H1 (cell line): ENCODE results near the gene ZNF512B. TPM values are rescaled to one million over a fixed set of nuclear protein-coding genes. Genes with fewer than 3 reads are reported as not detected.

Source experiments
- ATF3 ChIP-seq: IDR thresholded peaks from 2 replicates; pipeline ENCODE4 v1.6.1; 2011; ENCODE audit warnings: low read depth, mild to moderate bottlenecking, low read length; ENCODE audit not compliant: insufficient read depth
- MAX ChIP-seq: IDR thresholded peaks from 2 replicates; pipeline ENCODE4 v1.6.1; 2012; ENCODE audit warnings: inconsistent platforms
- POLR2A ChIP-seq, 2 experiments: IDR thresholded peaks; 1 replicate in 1 of 2; 2 replicates in 1 of 2; pipeline ENCODE4 v1.6.1; 2011; ENCODE audit warnings: low read depth in 2 of 2, low read length in 2 of 2, mild to moderate bottlenecking in 2 of 2; ENCODE audit errors: control extremely low read depth in 1 of 2
- ZNF274 ChIP-seq: IDR thresholded peaks from 2 replicates; pipeline ENCODE4 v1.7.0; 2012; ENCODE audit warnings: low read length, borderline replicate concordance; ENCODE audit errors: extremely low read depth
- polyA plus RNA-seq, 7 experiments: library from polyadenylated mRNA; depleted of rRNA in 3 of 7; stranded (reverse) in 5 of 7; unstranded in 2 of 7; fragments of >200 nt in 5 of 7; fragments of 200-250 nt in 2 of 7; gene quantifications; 1 replicate in 5 of 7; 2 replicates in 1 of 7; 4 replicates in 1 of 7; pipeline versions ENCODE4 v1.2.1 to v1.2.3, GENCODE V29; 2011 to 2013; ENCODE audit warnings: missing spikeins in 2 of 7, mixed read lengths in 2 of 7
- total RNA-seq: library from RNA; stranded (reverse); fragmentation: NEBNext Ultra II Directional; extraction: Animal tissue kit (Norgen Biotek cat#: 25700); gene quantifications from 2 replicates; pipeline ENCODE4 v1.2.1, GENCODE V29; 2021
- TF ChIP-seq, protein P1 (sequence below): fragments of 300-600 bp; sonication (generic); IDR thresholded peaks from 2 replicates; pipeline ENCODE4 v1.7.1; 2012; ENCODE audit warnings: low read length, moderate library complexity, mild to moderate bottlenecking, inconsistent platforms; ENCODE audit not compliant: insufficient replicate concordance

Gene ZNF512B
- total and polyA plus RNA-seq, 2 of the 8 experiments (the other 6 are each of a cell fraction or from before 2014, with no cell fraction given), result 7.3 to 26.6 TPM

GRCh38 chr20:63964412-63964811 is 5.3 kb downstream of the ZNF512B start (continued):
- TF ChIP-seq, protein P1, sequence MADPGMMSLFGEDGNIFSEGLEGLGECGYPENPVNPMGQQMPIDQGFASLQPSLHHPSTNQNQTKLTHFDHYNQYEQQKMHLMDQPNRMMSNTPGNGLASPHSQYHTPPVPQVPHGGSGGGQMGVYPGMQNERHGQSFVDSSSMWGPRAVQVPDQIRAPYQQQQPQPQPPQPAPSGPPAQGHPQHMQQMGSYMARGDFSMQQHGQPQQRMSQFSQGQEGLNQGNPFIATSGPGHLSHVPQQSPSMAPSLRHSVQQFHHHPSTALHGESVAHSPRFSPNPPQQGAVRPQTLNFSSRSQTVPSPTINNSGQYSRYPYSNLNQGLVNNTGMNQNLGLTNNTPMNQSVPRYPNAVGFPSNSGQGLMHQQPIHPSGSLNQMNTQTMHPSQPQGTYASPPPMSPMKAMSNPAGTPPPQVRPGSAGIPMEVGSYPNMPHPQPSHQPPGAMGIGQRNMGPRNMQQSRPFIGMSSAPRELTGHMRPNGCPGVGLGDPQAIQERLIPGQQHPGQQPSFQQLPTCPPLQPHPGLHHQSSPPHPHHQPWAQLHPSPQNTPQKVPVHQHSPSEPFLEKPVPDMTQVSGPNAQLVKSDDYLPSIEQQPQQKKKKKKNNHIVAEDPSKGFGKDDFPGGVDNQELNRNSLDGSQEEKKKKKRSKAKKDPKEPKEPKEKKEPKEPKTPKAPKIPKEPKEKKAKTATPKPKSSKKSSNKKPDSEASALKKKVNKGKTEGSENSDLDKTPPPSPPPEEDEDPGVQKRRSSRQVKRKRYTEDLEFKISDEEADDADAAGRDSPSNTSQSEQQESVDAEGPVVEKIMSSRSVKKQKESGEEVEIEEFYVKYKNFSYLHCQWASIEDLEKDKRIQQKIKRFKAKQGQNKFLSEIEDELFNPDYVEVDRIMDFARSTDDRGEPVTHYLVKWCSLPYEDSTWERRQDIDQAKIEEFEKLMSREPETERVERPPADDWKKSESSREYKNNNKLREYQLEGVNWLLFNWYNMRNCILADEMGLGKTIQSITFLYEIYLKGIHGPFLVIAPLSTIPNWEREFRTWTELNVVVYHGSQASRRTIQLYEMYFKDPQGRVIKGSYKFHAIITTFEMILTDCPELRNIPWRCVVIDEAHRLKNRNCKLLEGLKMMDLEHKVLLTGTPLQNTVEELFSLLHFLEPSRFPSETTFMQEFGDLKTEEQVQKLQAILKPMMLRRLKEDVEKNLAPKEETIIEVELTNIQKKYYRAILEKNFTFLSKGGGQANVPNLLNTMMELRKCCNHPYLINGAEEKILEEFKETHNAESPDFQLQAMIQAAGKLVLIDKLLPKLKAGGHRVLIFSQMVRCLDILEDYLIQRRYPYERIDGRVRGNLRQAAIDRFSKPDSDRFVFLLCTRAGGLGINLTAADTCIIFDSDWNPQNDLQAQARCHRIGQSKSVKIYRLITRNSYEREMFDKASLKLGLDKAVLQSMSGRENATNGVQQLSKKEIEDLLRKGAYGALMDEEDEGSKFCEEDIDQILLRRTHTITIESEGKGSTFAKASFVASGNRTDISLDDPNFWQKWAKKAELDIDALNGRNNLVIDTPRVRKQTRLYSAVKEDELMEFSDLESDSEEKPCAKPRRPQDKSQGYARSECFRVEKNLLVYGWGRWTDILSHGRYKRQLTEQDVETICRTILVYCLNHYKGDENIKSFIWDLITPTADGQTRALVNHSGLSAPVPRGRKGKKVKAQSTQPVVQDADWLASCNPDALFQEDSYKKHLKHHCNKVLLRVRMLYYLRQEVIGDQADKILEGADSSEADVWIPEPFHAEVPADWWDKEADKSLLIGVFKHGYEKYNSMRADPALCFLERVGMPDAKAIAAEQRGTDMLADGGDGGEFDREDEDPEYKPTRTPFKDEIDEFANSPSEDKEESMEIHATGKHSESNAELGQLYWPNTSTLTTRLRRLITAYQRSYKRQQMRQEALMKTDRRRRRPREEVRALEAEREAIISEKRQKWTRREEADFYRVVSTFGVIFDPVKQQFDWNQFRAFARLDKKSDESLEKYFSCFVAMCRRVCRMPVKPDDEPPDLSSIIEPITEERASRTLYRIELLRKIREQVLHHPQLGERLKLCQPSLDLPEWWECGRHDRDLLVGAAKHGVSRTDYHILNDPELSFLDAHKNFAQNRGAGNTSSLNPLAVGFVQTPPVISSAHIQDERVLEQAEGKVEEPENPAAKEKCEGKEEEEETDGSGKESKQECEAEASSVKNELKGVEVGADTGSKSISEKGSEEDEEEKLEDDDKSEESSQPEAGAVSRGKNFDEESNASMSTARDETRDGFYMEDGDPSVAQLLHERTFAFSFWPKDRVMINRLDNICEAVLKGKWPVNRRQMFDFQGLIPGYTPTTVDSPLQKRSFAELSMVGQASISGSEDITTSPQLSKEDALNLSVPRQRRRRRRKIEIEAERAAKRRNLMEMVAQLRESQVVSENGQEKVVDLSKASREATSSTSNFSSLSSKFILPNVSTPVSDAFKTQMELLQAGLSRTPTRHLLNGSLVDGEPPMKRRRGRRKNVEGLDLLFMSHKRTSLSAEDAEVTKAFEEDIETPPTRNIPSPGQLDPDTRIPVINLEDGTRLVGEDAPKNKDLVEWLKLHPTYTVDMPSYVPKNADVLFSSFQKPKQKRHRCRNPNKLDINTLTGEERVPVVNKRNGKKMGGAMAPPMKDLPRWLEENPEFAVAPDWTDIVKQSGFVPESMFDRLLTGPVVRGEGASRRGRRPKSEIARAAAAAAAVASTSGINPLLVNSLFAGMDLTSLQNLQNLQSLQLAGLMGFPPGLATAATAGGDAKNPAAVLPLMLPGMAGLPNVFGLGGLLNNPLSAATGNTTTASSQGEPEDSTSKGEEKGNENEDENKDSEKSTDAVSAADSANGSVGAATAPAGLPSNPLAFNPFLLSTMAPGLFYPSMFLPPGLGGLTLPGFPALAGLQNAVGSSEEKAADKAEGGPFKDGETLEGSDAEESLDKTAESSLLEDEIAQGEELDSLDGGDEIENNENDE, result no peak
- no peak for TF ChIP-seq MAX
- TF ChIP-seq ZNF274, result no peak
- TF ChIP-seq POLR2A (IDR thresholded peaks at IDR 0.05; ENCODE audit: control extremely low read depth in 1 of 2, low read depth in 2 of 2, low read length in 2 of 2), result no peak
- TF ChIP-seq ATF3, result no peak
